Stomach (tissue), 9 donors: ENCODE measurements around the gene PYY. TPM values are rescaled to one million over a fixed set of nuclear protein-coding genes. Genes with fewer than 3 reads are reported as not detected.

ENCODE experiments used
- DNase-seq, 2 donors: peaks; one replicate each; pipeline versions ENCODE4 v3.0.0 to v3.0.0-alpha.2; 2013 to 2019
- H3K27ac ChIP-seq, 5 donors: fragments of 200-600 bp in 4 of 5; sonication (generic) in 4 of 5; one replicate each; pipeline ENCODE4 v1.5.1; 2013 to 2019; ENCODE audit warnings: mild to moderate bottlenecking in 1 of 5, moderate library complexity in 1 of 5
- H3K27me3 ChIP-seq, 3 donors: fragments of 200-600 bp; sonication (generic); one replicate each; pipeline ENCODE4 v1.5.1; 2017 to 2019; ENCODE audit warnings: mixed run types in 1 of 3
- H3K36me3 ChIP-seq, 4 donors: fragments of 200-600 bp; sonication (generic); 1 replicate in 3 of 4; 2 replicates in 1 of 4; pipeline ENCODE4 v1.5.1; 2016 to 2019
- H3K4me1 ChIP-seq, 4 donors: fragments of 200-600 bp; sonication (generic); one replicate each; pipeline ENCODE4 v1.5.1; 2016 to 2019
- H3K4me3 ChIP-seq, 4 donors: fragments of 200-600 bp; sonication (generic) in 3 of 4; one replicate each; pipeline ENCODE4 v1.5.1; 2016 to 2019; ENCODE audit warnings: mild to moderate bottlenecking in 1 of 4
- H3K9me3 ChIP-seq, 4 donors: fragments of 200-600 bp; sonication (generic); one replicate each; pipeline ENCODE4 v1.5.1; 2016 to 2019
- EP300 ChIP-seq: sonication (generic); formaldehyde crosslinking; IDR thresholded peaks from one replicate; pipeline ENCODE4 v1.6.1; 2017; ENCODE audit warnings: antibody characterized with exemption
- POLR2A ChIP-seq, 4 donors: fragments of 450-650 bp; IDR thresholded peaks; one replicate each; pipeline ENCODE4 v1.6.1; 2016; ENCODE audit warnings: antibody characterized with exemption in 4 of 4, control low read depth in 2 of 4, mild to moderate bottlenecking in 1 of 4, moderate library complexity in 1 of 4
- POLR2AphosphoS5 ChIP-seq, 3 donors: sonication (generic); formaldehyde crosslinking; IDR thresholded peaks; one replicate each; pipeline ENCODE4 v1.6.1; 2016; ENCODE audit warnings: antibody characterized with exemption in 3 of 3
- WGBS, 5 donors: extraction: QIAGEN DNeasy Blood & Tissue Kit in 3 of 5; methylation state at CpG; one replicate each; pipeline versions ENCODE4 v1.1.5 to v1.1.7; 2013 to 2018; 5-methylcytosine and 5-hydroxymethylcytosine counted together
- intact Hi-C: fragments of 100-400 bp; cut with DNase I; formaldehyde crosslinking; loops from one replicate; pipeline ENCODE4 v1.15.1; 2023; ENCODE audit warnings: low total_unique reads
- polyA plus RNA-seq, 3 donors: library from polyadenylated mRNA; stranded (reverse); fragments of 200-250 nt; gene quantifications; one replicate each; pipeline ENCODE4 v1.2.3, GENCODE V29; 2013
- total RNA-seq, 5 donors: library from RNA; depleted of rRNA; stranded (reverse); fragments of >200 nt; gene quantifications; one replicate each; pipeline versions ENCODE4 v1.1.0 to v1.2.3, GENCODE V29; 2014 to 2016
- TF ChIP-seq, protein P1 (sequence below), 7 experiments: fragments of 450-650 bp in 4 of 7; fragments of 200-600 bp in 3 of 7; sonication (generic) in 3 of 7; IDR thresholded peaks; one replicate each; pipeline ENCODE4 v1.5.1; 2016 to 2019; ENCODE audit warnings: antibody characterized with exemption in 7 of 7, control low read depth in 2 of 7, mild to moderate bottlenecking in 1 of 7
- donor health status: healthy with polysubstance abuse.
- donor health status: Bipolar disorder and iron deficiency.
- donor health status: healthy.

Gene PYY
- total and polyA plus RNA-seq, 8 donors = 0.35 to 71.3 TPM; not detected in 6

GRCh38 chr17:43912635-43913304 lies 41.0 kb downstream of the PYY start:
- peaks cover 9 to 26% (median 19%) of the 10 kb centered on the region in 4 donors for H3K4me1 ChIP-seq
- no peaks in the 10 kb centered on the region for H3K9me3 ChIP-seq
- intact Hi-C loops = no loop called here
- no peak overlapping the region for H3K4me3 ChIP-seq
- H3K36me3 ChIP-seq = no peaks in the 10 kb centered on the region
- WGBS, 5 donors = 44 to 79% (median 67%) methylated on average over 4 of the region's 4 CpGs
- H3K27ac ChIP-seq = no peak overlapping the region
- no peak for DNase-seq
- TF ChIP-seq POLR2A (IDR thresholded peaks at IDR 0.05) (no peak), POLR2AphosphoS5 (IDR thresholded peaks at IDR 0.05) (no peak), EP300 (no peak)
- TF ChIP-seq, protein P1, sequence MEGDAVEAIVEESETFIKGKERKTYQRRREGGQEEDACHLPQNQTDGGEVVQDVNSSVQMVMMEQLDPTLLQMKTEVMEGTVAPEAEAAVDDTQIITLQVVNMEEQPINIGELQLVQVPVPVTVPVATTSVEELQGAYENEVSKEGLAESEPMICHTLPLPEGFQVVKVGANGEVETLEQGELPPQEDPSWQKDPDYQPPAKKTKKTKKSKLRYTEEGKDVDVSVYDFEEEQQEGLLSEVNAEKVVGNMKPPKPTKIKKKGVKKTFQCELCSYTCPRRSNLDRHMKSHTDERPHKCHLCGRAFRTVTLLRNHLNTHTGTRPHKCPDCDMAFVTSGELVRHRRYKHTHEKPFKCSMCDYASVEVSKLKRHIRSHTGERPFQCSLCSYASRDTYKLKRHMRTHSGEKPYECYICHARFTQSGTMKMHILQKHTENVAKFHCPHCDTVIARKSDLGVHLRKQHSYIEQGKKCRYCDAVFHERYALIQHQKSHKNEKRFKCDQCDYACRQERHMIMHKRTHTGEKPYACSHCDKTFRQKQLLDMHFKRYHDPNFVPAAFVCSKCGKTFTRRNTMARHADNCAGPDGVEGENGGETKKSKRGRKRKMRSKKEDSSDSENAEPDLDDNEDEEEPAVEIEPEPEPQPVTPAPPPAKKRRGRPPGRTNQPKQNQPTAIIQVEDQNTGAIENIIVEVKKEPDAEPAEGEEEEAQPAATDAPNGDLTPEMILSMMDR (IDR thresholded peaks at IDR 0.05) = no peak
- H3K27me3 ChIP-seq = peaks cover 0 to 26% (median 7%) of the 10 kb centered on the region in 3 donors

DNA sequence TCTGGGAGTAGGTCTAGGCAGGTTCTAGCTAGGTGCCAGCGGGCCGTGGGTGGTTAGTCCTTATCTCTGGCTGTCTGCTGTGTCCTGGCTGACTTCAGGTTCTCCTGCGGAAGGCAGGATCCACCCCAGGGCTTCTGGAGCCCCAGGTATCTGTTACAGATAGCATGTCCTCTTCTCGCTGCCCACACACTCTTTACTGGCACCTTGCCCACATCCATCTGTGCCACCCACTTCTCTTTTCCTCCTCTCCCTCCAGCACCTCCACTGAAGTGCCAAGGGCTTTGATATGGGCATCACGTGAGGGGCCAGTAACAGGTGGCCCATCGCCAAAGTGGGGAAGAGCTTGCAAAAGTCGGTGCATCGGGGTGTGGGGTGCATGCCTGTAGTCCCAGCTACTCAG lies 41.8 kb downstream of the PYY start:
- Histone ChIP-seq H3K9me3 (no peaks in the 10 kb centered on the region), H3K4me1 (peaks cover 16 to 26% (median 21%) of the 10 kb centered on the region in 4 donors), H3K36me3 (no peaks in the 10 kb centered on the region), H3K27me3 (peaks cover 0 to 26% (median 16%) of the 10 kb centered on the region in 3 donors), H3K4me3 (no peak overlapping the region), H3K27ac (no peak overlapping the region)
- intact Hi-C loops = no loop called here
- no peak for DNase-seq
- TF ChIP-seq, protein P1 (IDR thresholded peaks at IDR 0.05) = no peak
- no peak for TF ChIP-seq EP300
- no peak for TF ChIP-seq POLR2A (IDR thresholded peaks at IDR 0.05)
- TF ChIP-seq POLR2AphosphoS5 (IDR thresholded peaks at IDR 0.05) = no peak
- 19 to 44% (median 40%) methylated on average over 8 of the region's 8 CpGs for WGBS, 5 donors

- Histone ChIP-seq H3K4me1 (peaks cover 31 to 36% (median 34%) of the 10 kb centered on the region in 4 donors), H3K4me3 (no peak overlapping the region)
- WGBS, 5 donors = 57 to 64% (median 61%) methylated on average over 7 of the region's 7 CpGs
These were observed 44.1 kb downstream of the PYY start for GRCh38 chr17:43909537-43910231.

More at GRCh38 chr17:43909537-43910231, 44.1 kb downstream of the PYY start:
- Histone ChIP-seq H3K9me3 (no peaks in the 10 kb centered on the region), H3K27me3 (peaks cover 0 to 48% (median 32%) of the 10 kb centered on the region in 3 donors), H3K27ac (no peak overlapping the region), H3K36me3 (no peaks in the 10 kb centered on the region)
- intact Hi-C loops = no loop called here
- DNase-seq = no peak
- TF ChIP-seq POLR2AphosphoS5 (IDR thresholded peaks at IDR 0.05) = no peak
- TF ChIP-seq POLR2A (IDR thresholded peaks at IDR 0.05) = no peak
- TF ChIP-seq, protein P1 (IDR thresholded peaks at IDR 0.05) = no peak
- no peak for TF ChIP-seq EP300
